Right atrium auricular region (tissue), 2 donors: ENCODE data around the gene CD1D. TPM values are rescaled to one million over a fixed set of nuclear protein-coding genes. Genes with fewer than 3 reads are reported as not detected.
A peak's percentile ranks its signal among the peaks of the same experiment; 100 is the strongest.

Source experiments
- DNase-seq: peaks from one replicate; pipeline ENCODE4 v3.0.0-alpha.2; 2019; ENCODE audit warnings: low spot score
- H3K27ac ChIP-seq, 2 donors: fragments of 200-600 bp; sonication (generic); 1 replicate in 1 of 2; 2 replicates in 1 of 2; pipeline ENCODE4 v1.5.1; 2016 to 2019
- H3K27me3 ChIP-seq, 2 donors: fragments of 200-600 bp; sonication (generic); one replicate each; pipeline versions ENCODE4 v1.5.1 to v1.6.0; 2017 to 2019
- H3K36me3 ChIP-seq: fragments of 200-600 bp; sonication (generic); one replicate; pipeline ENCODE4 v1.5.1; 2016
- H3K4me1 ChIP-seq, 2 donors: fragments of 200-600 bp; sonication (generic); one replicate each; pipeline versions ENCODE4 v1.5.1 to v1.6.0; 2017 to 2019
- H3K4me3 ChIP-seq, 2 donors: fragments of 200-600 bp; sonication (generic); 1 replicate in 1 of 2; 2 replicates in 1 of 2; pipeline ENCODE4 v1.5.1; 2017 to 2019; ENCODE audit warnings: mild to moderate bottlenecking in 1 of 2, moderate library complexity in 1 of 2
- H3K9me3 ChIP-seq, 2 donors: fragments of 200-600 bp; sonication (generic); one replicate each; pipeline ENCODE4 v1.5.1; 2019
- CTCF ChIP-seq, 2 donors: fragments of 200-600 bp; sonication (generic); IDR thresholded peaks; one replicate each; pipeline ENCODE4 v1.5.1; 2019; ENCODE audit warnings: antibody characterized with exemption in 2 of 2
- total RNA-seq, 2 donors: library from RNA; depleted of rRNA; stranded (reverse); fragments of >200 nt; gene quantifications; one replicate each; pipeline ENCODE4 v1.1.0, GENCODE V29; 2016

The CD1D gene
- total RNA-seq, 2 donors from 2014 or later, result 0.48 to 2.0 TPM

GRCh38 chr1:158149577-158150269, 31.0 kb upstream of the CD1D start:
- no peaks in the 10 kb centered on the region for H3K36me3 ChIP-seq
- no peak for TF ChIP-seq CTCF (IDR thresholded peaks at IDR 0.05)
- H3K27me3 ChIP-seq, result no peaks in the 10 kb centered on the region
- no peaks in the 10 kb centered on the region for H3K9me3 ChIP-seq
- H3K4me3 ChIP-seq, result peak overlapping the region; percentile 28 to 46
- DNase-seq, result peak; percentile 97
- peaks cover 0 to 35% of the 10 kb centered on the region in 2 donors for H3K4me1 ChIP-seq
- peak overlapping the region; percentile 69 to 80 for H3K27ac ChIP-seq

- Histone ChIP-seq H3K4me3 (no peak overlapping the region), H3K9me3 (no peaks in the 10 kb centered on the region), H3K27me3 (no peaks in the 10 kb centered on the region), H3K27ac (peak overlapping the region; percentile 69 to 80), H3K4me1 (peaks cover 0 to 27% of the 10 kb centered on the region in 2 donors), H3K36me3 (no peaks in the 10 kb centered on the region)
- peak; percentile 54 for DNase-seq
- TF ChIP-seq CTCF (IDR thresholded peaks at IDR 0.05), result no peak
These were observed 30.2 kb upstream of the CD1D start for GRCh38 chr1:158150523-158150922.

GRCh38 chr1:158153179-158153578, 27.5 kb upstream of the CD1D start:
- Histone ChIP-seq H3K4me3 (no peak overlapping the region), H3K4me1 (peaks cover 0 to 15% of the 10 kb centered on the region in 2 donors), H3K27me3 (no peaks in the 10 kb centered on the region), H3K9me3 (no peaks in the 10 kb centered on the region), H3K27ac (no peak overlapping the region), H3K36me3 (no peaks in the 10 kb centered on the region)
- TF ChIP-seq CTCF (IDR thresholded peaks at IDR 0.05), result no peak
- DNase-seq, result no peak

GRCh38 chr1:158153746-158154444, 26.8 kb upstream of the CD1D start:
- H3K4me3 ChIP-seq, result no peak overlapping the region
- DNase-seq, result no peak
- no peak overlapping the region for H3K27ac ChIP-seq
- H3K36me3 ChIP-seq, result no peaks in the 10 kb centered on the region
- peaks cover 0 to 12% of the 10 kb centered on the region in 2 donors for H3K4me1 ChIP-seq
- no peak for TF ChIP-seq CTCF (IDR thresholded peaks at IDR 0.05)
- no peaks in the 10 kb centered on the region for H3K27me3 ChIP-seq
- no peaks in the 10 kb centered on the region for H3K9me3 ChIP-seq

- Histone ChIP-seq H3K4me3 (no peak overlapping the region), H3K27me3 (no peaks in the 10 kb centered on the region), H3K9me3 (no peaks in the 10 kb centered on the region), H3K36me3 (no peaks in the 10 kb centered on the region), H3K4me1 (peaks cover 0 to 7% of the 10 kb centered on the region in 2 donors), H3K27ac (no peak overlapping the region)
- no peak for TF ChIP-seq CTCF (IDR thresholded peaks at IDR 0.05)
- no peak for DNase-seq
These were observed 26.2 kb upstream of the CD1D start for GRCh38 chr1:158154501-158154900.
